SU-DHL-6 (cell line): Measurements from ENCODE around the gene BRIP1.

ENCODE experiments used
- EZH2phosphoT487 ChIP-seq: fragments of 200-600 bp; sonication (generic), shearing (Covaris generic); conservative IDR thresholded peaks from 2 replicates; pipeline ENCODE4 v1.6.1; 2018; ENCODE audit warnings: mild to moderate bottlenecking, antibody characterized with exemption, low read length, moderate library complexity, mixed read lengths
- TF ChIP-seq, protein P1 (sequence below): fragments of 200-600 bp; sonication (generic); IDR thresholded peaks from one replicate; pipeline ENCODE4 v1.5.1; 2017; ENCODE audit warnings: antibody characterized with exemption, mild to moderate bottlenecking, low read length, moderate library complexity; ENCODE audit not compliant: insufficient read depth, poor library complexity, severe bottlenecking

GRCh38 chr17:61874075-61874474 is 10.7 kb upstream of the BRIP1 start:
- TF ChIP-seq, protein P1, sequence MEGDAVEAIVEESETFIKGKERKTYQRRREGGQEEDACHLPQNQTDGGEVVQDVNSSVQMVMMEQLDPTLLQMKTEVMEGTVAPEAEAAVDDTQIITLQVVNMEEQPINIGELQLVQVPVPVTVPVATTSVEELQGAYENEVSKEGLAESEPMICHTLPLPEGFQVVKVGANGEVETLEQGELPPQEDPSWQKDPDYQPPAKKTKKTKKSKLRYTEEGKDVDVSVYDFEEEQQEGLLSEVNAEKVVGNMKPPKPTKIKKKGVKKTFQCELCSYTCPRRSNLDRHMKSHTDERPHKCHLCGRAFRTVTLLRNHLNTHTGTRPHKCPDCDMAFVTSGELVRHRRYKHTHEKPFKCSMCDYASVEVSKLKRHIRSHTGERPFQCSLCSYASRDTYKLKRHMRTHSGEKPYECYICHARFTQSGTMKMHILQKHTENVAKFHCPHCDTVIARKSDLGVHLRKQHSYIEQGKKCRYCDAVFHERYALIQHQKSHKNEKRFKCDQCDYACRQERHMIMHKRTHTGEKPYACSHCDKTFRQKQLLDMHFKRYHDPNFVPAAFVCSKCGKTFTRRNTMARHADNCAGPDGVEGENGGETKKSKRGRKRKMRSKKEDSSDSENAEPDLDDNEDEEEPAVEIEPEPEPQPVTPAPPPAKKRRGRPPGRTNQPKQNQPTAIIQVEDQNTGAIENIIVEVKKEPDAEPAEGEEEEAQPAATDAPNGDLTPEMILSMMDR = no peak
- no peak for TF ChIP-seq EZH2phosphoT487
